CD14-positive monocyte (primary cell): ENCODE data around the gene BCL2. TPM values are rescaled to one million over a fixed set of nuclear protein-coding genes. Genes with fewer than 3 reads are reported as not detected.
A peak's percentile ranks its signal among the peaks of the same experiment; 100 is the strongest.

Source experiments
- DNase-seq, 3 donors: peaks; one replicate each; pipeline ENCODE4 v3.0.0-alpha.2; 2011 to 2022
- H2AFZ ChIP-seq: 2 replicates; pipeline ENCODE4 v1.6.0; 2012; ENCODE audit warnings: mild to moderate bottlenecking, low read depth, low read length, inconsistent platforms; ENCODE audit not compliant: insufficient read depth, poor library complexity, severe bottlenecking
- H3K27ac ChIP-seq, 2 donors: 1 replicate in 1 of 2; 2 replicates in 1 of 2; pipeline ENCODE4 v1.5.1; 2012 to 2013; ENCODE audit warnings: low read length in 2 of 2, control low read depth in 1 of 2, inconsistent platforms in 1 of 2, low read depth in 1 of 2, mild to moderate bottlenecking in 1 of 2
- H3K27me3 ChIP-seq, 2 donors: one replicate each; pipeline versions ENCODE4 v1.6.0 to v1.6.1; 2011 to 2013; ENCODE audit warnings: low read length in 2 of 2; ENCODE audit not compliant: control insufficient read depth in 2 of 2, insufficient read depth in 2 of 2
- H3K36me3 ChIP-seq, 2 donors: replicated peaks in 1 of 2; 1 replicate in 1 of 2; 2 replicates in 1 of 2; pipeline versions ENCODE4 v1.5.1 to v1.6.1; 2012 to 2013; ENCODE audit warnings: low read length in 2 of 2, control low read depth in 1 of 2, inconsistent platforms in 1 of 2, mild to moderate bottlenecking in 1 of 2; ENCODE audit not compliant: insufficient read depth in 2 of 2, control insufficient read depth in 1 of 2
- H3K4me1 ChIP-seq, 2 donors: 1 replicate in 1 of 2; 2 replicates in 1 of 2; pipeline versions ENCODE4 v1.5.1 to v1.6.1; 2012 to 2013; ENCODE audit warnings: low read length in 2 of 2, control low read depth in 1 of 2, inconsistent platforms in 1 of 2, mild to moderate bottlenecking in 1 of 2, moderate library complexity in 1 of 2; ENCODE audit not compliant: insufficient read depth in 2 of 2, control insufficient read depth in 1 of 2
- H3K4me2 ChIP-seq: replicated peaks from 2 replicates; pipeline ENCODE3; 2012; ENCODE audit warnings: low read length, moderate library complexity, mild to moderate bottlenecking; ENCODE audit not compliant: poor library complexity, severe bottlenecking; ENCODE audit errors: extremely low read depth
- H3K4me3 ChIP-seq, 3 experiments: fragments of 200-600 bp in 1 of 3; sonication (generic) in 1 of 3; replicated peaks in 1 of 3; 1 replicate in 2 of 3; 2 replicates in 1 of 3; pipeline ENCODE4 v1.5.1; 2011 to 2013; ENCODE audit warnings: low read length in 3 of 3, mild to moderate bottlenecking in 3 of 3, control low read depth in 2 of 3, low read depth in 2 of 3, inconsistent platforms in 1 of 3, moderate library complexity in 1 of 3
- H3K79me2 ChIP-seq: 2 replicates; pipeline ENCODE4 v1.6.0; 2012; ENCODE audit warnings: mild to moderate bottlenecking, control low read depth, inconsistent platforms, low read length, moderate library complexity; ENCODE audit not compliant: insufficient read depth
- H3K9ac ChIP-seq: 2 replicates; pipeline ENCODE4 v1.6.0; 2017; ENCODE audit warnings: low read length, mild to moderate bottlenecking; ENCODE audit not compliant: insufficient read depth, poor library complexity, severe bottlenecking
- H3K9me3 ChIP-seq, 2 donors: replicated peaks in 1 of 2; 1 replicate in 1 of 2; 2 replicates in 1 of 2; pipeline versions ENCODE4 v1.5.1 to v1.6.1; 2012 to 2013; ENCODE audit warnings: low read length in 2 of 2, control low read depth in 1 of 2; ENCODE audit not compliant: control insufficient read depth in 1 of 2, insufficient read depth in 1 of 2
- H4K20me1 ChIP-seq: 2 replicates; pipeline ENCODE4 v1.6.0; 2012; ENCODE audit warnings: mild to moderate bottlenecking, low read length, control low read depth, moderate library complexity; ENCODE audit not compliant: insufficient read depth
- H3K27ac Mint-ChIP-seq, 7 donors: one replicate each; pipeline ENCODE4 v1.8.0; 2020; ENCODE audit warnings: mild to moderate bottlenecking in 7 of 7, mixed read lengths in 7 of 7, moderate library complexity in 6 of 7, inconsistent platforms in 2 of 7
- H3K27me3 Mint-ChIP-seq, 3 donors: one replicate each; pipeline ENCODE4 v1.8.0; 2021 to 2022; ENCODE audit warnings: low read depth in 3 of 3, mild to moderate bottlenecking in 3 of 3, mixed read lengths in 3 of 3, moderate library complexity in 3 of 3, inconsistent platforms in 1 of 3
- H3K36me3 Mint-ChIP-seq, 2 donors: one replicate each; pipeline ENCODE4 v1.8.0; 2020; ENCODE audit warnings: mixed read lengths in 2 of 2, inconsistent platforms in 1 of 2, mild to moderate bottlenecking in 1 of 2
- H3K4me1 Mint-ChIP-seq: one replicate; pipeline ENCODE4 v1.8.0; 2020; ENCODE audit warnings: mild to moderate bottlenecking, mixed read lengths
- H3K4me3 Mint-ChIP-seq, 2 donors: one replicate each; pipeline ENCODE4 v1.8.0; 2020; ENCODE audit warnings: mild to moderate bottlenecking in 2 of 2, mixed read lengths in 2 of 2, moderate library complexity in 1 of 2
- H3K9me3 Mint-ChIP-seq, 7 donors: one replicate each; pipeline ENCODE4 v1.8.0; 2020 to 2022; ENCODE audit warnings: mixed read lengths in 7 of 7, mild to moderate bottlenecking in 6 of 7, moderate library complexity in 6 of 7, inconsistent platforms in 2 of 7
- CTCF ChIP-seq: fragments of 200-600 bp; IDR thresholded peaks from one replicate; pipeline ENCODE4 v1.8.0; 2022; ENCODE audit warnings: antibody characterized with exemption, mild to moderate bottlenecking
- WGBS: methylation state at CpG from one replicate; pipeline ENCODE4 v1.1.5; 2013; ENCODE audit warnings: missing lambda C conversion rate; ENCODE audit not compliant: insufficient coverage; 5-methylcytosine and 5-hydroxymethylcytosine counted together
- intact Hi-C, 2 donors: fragments of 100-400 bp; cut with micrococcal nuclease; formaldehyde crosslinking; loops; one replicate each; pipeline versions ENCODE4 v1.15.0 to v1.15.1; 2023
- polyA plus RNA-seq, 3 donors: library from polyadenylated mRNA; depleted of rRNA in 1 of 3; unstranded in 2 of 3; stranded (reverse) in 1 of 3; fragments of 300-500 nt in 2 of 3; fragments of >200 nt in 1 of 3; fragmentation: Illumina TruSeq in 2 of 3; gene quantifications; 1 replicate in 2 of 3; 2 replicates in 1 of 3; pipeline ENCODE4 v1.2.3, GENCODE V29; 2012 to 2021

Gene BCL2
- polyA plus RNA-seq, 3 donors = 0.58 to 2.5 (median 1.1) TPM

DNA sequence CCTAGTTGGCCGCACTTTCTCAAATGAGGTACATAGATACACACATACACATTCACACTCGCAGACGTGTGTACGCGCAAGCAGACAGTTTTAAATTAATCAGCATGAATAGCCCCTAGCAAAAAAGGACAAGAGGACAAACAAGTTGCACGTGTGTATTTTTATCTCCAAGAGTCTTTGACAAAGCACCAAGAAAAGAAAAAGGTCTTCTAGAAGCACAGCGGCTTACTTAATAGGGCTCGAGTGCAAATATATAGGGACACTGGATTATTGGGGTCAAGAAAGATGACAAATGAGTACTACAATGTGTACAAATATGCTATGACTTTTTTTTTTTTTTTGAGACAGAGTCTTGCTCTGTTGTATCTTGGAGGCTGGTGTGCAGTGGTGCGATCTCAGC, 1.7 kb upstream of the BCL2 start:
- H3K9me3 Mint-ChIP-seq = no peaks in the 10 kb centered on the region
- TF ChIP-seq CTCF = no peak
- H3K27me3 ChIP-seq = no peaks in the 10 kb centered on the region
- WGBS = 81% methylated on average over 7 of the region's 9 CpGs
- H4K20me1 ChIP-seq = no peaks in the 10 kb centered on the region
- H3K36me3 ChIP-seq = no peaks in the 10 kb centered on the region
- H3K4me3 ChIP-seq = peak overlapping the region in 2 of 3 experiments; percentile 72 to 89
- no peaks in the 10 kb centered on the region for H3K9me3 ChIP-seq
- no peak overlapping the region for H3K27ac ChIP-seq
- H3K36me3 Mint-ChIP-seq = peaks cover 0 to 2% of the 10 kb centered on the region in 2 donors
- H3K27ac Mint-ChIP-seq = peak overlapping the region in 5 of 7 donors; percentile 12 to 94 (median 81)
- peaks cover 49% of the 10 kb centered on the region for H3K4me1 Mint-ChIP-seq
- peak overlapping the region; percentile 81 for H2AFZ ChIP-seq
- no peak for DNase-seq
- peaks cover 47 to 55% of the 10 kb centered on the region in 2 donors for H3K4me1 ChIP-seq
- peaks cover 8 to 15% (median 8%) of the 10 kb centered on the region in 3 donors for H3K27me3 Mint-ChIP-seq
- intact Hi-C loops = loop anchor here in 1 of 2 donors (5.0 to 10.0 kb wide), 2 partner anchors 189 to 306 kb away; no protein-coding TSS in a partner anchor
- peaks cover 32% of the 10 kb centered on the region for H3K79me2 ChIP-seq
- H3K4me3 Mint-ChIP-seq = peak overlapping the region; percentile 85 to 89
- H3K4me2 ChIP-seq = peak overlapping the region; percentile 94
- H3K9ac ChIP-seq = peak overlapping the region; percentile 75

DNA sequence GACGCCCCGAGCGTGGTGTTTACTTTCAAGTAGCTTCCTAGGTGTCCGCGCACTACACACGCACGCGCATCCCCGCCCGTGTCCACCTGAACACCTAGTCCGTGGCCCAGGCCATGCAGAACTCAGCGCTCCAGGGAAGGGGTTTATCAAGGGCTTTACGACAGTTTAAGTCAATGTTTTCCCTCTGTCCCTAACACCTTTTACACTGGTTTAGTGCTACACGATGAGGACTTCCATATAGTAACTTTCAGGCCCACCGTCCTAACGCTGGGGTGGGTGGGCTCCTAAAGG, 1.4 kb upstream of the BCL2 start:
- Mint-ChIP-seq H3K27me3 (peaks cover 8 to 15% (median 8%) of the 10 kb centered on the region in 3 donors), H3K4me3 (peak overlapping the region; percentile 85 to 89), H3K36me3 (peaks cover 0 to 2% of the 10 kb centered on the region in 2 donors), H3K9me3 (no peaks in the 10 kb centered on the region), H3K4me1 (peaks cover 49% of the 10 kb centered on the region), H3K27ac (peak overlapping the region in 6 of 7 donors; percentile 42 to 94 (median 77))
- peak overlapping the region; percentile 81 for H2AFZ ChIP-seq
- H3K4me2 ChIP-seq = peak overlapping the region; percentile 94
- no peaks in the 10 kb centered on the region for H3K27me3 ChIP-seq
- intact Hi-C loops = loop anchor here in 1 of 2 donors (5.0 to 10.0 kb wide), 2 partner anchors 189 to 306 kb away; no protein-coding TSS in a partner anchor
- H4K20me1 ChIP-seq = no peaks in the 10 kb centered on the region
- peak overlapping the region; percentile 75 for H3K9ac ChIP-seq
- no peak for DNase-seq
- TF ChIP-seq CTCF = no peak
- no peaks in the 10 kb centered on the region for H3K36me3 ChIP-seq
- WGBS = 9% methylated on average over 15 of the region's 16 CpGs
- H3K27ac ChIP-seq = peak overlapping the region in 1 of 2 donors; percentile 63
- H3K9me3 ChIP-seq = no peaks in the 10 kb centered on the region
- H3K79me2 ChIP-seq = peaks cover 36% of the 10 kb centered on the region
- peaks cover 47 to 59% of the 10 kb centered on the region in 2 donors for H3K4me1 ChIP-seq
- H3K4me3 ChIP-seq = peak overlapping the region; percentile 57 to 89 (median 72)
